CD4-positive, alpha-beta T cell treated with Interleukin-1 beta for 1 hour (primary cell): ENCODE data around the gene TGFBR3L.
"Not testable (repeated sequence)": the region's sequence is repeated elsewhere in the genome, so short reads cannot be mapped to it uniquely, and the experiment has no call there.

ENCODE experiments used
- DNase-seq, 2 donors: peaks; one replicate each; pipeline ENCODE4 v3.0.0-alpha.2; 2020 to 2022

The TGFBR3L gene

DNA sequence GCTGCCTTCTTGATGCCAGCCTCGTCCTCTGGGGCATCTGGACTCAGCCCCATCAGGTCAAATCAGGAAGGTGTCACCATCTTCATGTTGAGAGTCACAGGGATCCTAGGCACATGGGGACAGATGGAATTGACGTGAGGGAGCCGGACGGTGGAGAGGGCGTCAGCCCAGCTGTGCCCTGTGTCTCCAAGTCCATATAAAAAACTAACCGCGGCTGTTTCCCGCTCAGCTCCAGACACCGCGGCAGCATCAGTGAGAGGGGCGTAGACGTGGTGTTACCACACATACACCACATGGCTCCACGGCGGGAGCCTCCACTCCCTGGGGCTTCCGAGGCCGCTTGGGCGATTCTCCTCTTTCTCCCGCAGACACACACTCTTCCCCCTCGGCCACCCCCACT lies 34.8 kb upstream of the TGFBR3L start:
- no peak for DNase-seq

DNA sequence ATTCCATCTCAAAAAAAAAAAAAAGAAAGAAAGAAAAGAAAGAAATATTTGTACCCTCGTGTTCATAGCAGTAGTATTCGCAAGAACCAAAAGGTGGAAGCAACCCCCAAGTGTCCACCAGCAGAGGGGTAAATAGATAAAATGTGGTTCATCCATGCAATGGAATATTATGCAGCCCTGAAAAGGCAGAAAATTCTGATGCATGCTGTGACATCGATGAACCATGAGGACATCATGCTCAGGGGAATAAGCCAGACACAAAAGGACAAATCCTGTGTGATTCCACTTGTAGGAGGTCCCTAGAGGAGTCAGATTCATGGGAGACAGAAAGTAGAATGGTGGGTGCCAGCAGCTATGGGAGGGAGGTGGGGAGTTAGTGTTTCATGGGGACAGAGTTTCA lies 32.7 kb upstream of the TGFBR3L start:
- no peak for DNase-seq

DNA sequence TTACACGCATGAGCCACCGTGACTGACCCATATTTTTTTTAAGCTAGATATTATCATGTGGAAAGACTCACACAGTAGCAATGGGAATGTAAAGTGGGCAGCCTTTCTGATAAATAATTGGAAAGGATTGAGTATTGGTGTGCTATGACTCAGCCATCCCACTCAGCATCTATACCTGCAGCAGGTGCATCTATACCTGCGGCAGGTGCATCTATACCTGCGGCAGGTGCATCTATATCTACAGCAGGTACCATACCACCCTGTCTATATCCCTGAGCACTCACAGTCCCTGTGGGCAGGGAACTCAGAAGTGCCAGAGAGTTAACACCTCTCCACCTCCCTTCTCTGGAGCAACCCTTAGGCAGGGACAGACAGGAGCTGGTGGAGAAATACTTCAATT lies 31.5 kb upstream of the TGFBR3L start:
- DNase-seq: no peak

DNA sequence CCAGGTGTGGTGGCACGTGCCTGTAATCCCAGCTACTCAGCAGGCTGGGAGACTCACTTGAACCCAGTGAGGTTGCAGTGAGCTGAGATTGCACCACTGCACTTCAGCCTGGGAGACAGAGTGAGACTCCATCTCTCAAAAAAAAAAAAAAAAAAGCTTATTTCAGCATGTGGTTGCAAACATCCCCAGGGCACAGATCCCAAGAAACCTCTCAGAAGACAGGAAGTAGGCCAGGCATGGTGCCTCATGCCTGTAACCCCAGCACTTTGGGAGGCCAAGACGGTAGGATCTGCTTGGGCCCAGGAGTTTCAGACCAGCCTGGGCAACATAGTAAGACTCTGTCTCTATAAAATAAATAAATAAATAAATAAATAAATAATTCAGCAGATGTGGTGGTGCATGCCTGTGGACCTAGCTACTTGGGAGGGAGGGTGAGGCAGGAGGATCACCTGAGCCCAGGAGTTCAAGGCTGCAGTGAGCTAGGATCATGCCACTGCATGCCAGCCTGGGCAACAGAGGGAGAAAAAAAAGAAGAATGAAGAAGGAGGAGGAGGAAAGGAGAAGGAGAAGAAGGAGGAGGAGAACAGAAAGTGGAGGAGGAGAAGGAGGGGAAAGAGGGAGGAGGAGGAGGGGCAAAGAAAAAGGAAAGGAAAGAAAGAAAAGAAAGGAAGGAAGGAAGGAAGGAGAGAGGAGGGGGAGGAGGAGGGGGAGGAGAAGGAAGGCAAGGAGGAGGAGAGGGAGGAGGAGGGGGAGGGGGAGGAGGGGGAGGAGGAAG lies 30.6 kb upstream of the TGFBR3L start:
- no peak for DNase-seq

DNA sequence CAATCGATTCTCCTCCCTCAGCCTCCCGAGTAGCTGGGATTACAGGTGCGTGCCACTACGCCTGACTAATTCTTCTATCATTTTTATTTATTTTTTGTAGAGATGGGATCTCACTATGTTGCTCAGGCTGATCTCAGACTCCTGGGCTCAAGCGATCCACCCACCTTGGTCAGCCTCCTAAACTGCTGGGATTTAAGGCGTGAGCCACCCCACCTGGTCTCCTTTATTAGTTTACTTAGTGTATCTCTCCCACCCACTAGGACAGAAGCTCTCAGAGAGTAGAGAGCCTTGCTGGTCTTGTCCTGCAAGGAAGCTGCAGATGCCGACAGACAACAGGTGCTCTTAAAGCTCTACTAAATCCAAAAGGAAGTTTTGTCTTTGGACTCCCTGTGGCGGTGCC lies 28.8 kb upstream of the TGFBR3L start:
- no peak for DNase-seq

DNA sequence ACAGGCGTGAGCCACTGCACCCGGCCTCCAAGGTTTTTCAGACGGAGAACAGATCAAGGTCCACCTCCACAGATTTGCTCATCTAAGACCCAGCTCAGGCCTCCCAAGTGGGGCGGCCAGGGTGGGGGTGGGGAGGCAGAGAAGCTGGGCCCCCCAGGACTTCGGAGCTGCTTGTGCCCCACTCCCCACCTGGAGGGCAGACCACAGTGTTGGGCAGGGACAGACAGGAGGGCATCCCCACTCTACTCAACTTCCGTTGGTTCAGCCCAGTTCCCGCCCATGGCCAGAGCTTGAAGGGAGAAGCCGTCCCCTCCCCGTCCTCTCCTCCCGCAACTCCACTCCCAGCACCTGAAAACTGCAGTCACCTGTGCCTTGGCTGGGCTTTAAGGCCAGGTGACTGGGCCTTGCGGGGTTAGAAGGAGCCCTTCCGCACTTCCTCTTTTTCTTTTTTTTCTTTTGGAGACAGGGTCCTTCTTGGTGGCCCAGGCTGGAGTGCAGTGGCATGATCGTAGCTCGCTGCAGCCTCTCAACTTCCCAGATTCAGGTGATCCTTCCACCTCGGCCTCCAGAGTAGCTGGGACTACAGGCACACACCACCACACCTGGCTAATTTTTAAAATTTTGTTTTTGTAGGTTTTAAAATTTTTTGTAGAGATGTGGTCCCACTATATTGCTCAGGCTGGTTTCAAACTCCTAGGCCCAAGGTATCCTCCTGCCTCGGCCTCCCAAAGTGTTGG lies 27.1 kb upstream of the TGFBR3L start:
- DNase-seq: no peak

DNA sequence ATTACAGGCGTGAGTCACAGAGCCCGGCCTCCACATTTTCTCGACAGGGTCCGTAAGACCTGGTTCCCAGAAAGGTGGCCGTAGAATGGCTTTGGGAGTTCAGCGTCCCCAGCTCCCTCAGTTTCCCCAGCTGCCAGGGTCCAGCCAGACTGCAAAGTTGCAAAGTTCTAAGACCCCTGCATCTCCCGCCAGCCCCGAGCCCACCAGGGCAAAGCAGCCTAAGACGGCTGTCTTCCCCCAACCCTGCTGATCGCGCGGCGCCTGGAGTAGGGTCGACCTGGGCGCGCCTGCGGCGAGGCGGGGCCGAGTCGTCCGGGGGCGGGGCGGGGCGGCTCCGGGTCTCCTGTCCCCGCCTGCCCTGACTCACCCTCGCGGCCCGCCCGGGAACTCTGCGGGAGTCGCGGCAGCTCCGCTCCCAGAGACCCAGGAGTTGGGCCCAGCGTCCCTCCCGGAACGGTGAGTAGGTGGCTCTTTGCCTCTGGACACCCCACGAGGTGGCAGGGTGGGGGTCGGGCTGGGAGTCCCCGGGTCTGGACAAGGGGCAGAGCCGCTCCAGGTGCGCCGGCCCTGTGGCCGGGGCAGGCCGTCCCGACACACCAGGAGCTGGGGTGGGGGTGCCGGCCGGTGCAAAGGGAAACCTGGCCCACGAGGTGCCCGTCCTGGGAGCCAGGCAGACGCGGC lies 26.3 kb upstream of the TGFBR3L start, which contains the start of gene LRRC8E:
Gene LRRC8E (plus strand): TSS at position 366 of the 681 bp plus-strand sequence. CDS start 7,094 bp downstream, outside the sequence.
- peak in 1 of 2 donors; percentile 20 for DNase-seq

DNA sequence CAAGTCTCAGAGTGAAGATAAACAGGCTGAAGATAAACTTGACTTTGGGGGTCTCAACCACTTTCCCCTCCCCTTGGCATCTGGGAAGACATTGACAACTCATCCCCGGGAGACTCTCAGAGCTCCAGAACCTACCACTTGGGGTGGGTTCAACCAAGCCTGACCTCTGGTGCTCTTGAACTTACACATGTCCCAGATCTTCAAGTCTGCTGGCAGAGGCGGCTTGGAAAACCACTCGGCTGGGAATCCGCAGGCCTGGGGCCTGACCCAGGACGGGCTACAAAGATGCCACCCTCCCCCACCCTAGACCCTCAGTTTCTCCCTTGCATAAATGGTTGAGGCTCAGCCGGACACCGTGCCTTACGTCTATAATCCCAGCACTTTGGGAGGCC lies 25.8 kb upstream of the TGFBR3L start:
- DNase-seq: no peak

DNA sequence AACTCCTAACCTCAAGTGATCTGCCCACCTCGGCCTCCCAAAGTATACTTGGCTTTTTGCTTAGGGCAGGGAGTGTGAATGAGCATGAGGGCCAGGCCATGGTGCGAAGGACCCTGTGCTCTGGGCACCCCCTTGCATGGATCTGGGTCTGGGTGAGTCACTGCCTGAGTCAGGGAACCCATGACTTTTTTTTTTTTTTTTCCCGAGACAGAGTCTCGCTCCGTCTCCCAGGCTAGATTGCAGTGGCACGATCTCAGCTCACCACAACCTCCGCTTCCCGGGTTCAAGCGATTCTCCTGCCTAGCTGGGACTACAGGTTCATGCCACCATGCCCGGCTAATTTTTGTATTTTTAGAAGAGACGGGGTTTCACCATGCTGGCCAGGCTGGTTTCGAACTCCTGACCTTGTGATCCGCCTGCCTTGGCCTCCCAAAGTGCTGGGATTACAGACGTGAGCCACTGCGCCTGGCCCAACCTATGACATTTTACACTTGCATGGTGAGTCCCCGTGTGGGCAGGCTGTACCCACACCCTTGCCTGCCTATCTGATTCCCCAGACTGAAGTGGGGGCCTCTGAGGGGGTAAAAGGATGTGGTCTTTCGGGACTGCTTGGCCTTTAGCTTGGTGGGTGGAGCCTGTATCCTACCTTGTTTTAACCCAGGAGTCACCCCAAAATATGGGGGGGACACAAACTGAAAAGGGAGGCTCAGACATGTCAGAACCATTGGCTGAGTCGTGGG lies 21.1 kb upstream of the TGFBR3L start:
- not testable (repeated sequence) for DNase-seq

DNA sequence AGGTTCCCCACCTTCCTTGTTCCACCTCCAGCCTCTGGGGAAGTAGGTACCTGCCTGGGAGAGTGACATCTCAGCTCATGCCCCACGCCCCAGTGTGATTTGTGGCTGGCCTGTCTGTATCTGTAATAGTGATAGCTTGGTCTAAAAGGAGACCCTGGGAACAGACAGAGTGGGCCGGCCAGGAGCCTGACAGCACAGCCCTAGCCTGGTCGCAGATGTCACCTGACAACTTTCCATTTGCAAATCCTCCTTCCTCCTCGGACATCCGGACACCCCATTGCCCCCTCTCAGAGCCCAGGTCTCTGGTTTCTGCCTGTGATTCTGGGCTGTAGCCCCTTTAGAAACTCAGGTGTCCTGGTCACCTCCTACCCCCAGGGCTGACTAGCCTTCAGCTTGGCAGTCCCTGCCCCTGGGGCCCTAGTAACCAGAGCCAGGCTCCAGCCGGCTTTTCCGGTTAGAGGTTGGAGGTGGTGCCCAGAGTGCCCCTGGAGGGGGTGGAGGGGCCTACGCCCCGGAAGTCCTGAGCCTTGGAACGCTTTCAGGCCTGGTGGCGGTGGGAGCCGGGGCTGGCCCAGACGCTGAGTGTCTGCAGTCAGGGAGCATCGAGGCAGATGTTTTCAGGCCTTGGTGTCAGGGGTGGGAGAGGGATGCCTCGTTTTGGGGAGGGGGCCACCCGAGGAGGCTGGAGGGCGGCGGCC lies 19.9 kb upstream of the TGFBR3L start:
- no peak for DNase-seq

DNA sequence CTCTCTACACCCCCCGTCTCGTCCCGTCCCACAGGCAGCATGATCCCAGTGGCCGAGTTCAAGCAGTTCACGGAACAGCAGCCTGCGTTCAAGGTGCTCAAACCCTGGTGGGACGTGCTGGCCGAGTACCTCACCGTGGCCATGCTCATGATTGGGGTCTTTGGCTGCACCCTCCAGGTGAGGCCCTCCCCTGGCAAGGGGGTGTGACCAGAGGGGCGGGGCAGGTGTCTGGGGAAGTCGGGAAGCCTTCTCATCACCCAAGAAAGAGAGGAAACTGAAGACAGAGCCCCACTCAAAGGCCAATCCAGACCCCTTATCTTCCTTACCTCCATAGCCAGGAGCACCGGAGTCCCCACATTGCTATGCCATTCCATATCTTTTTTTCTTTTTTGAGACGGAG lies 19.1 kb upstream of the TGFBR3L start:
- no peak for DNase-seq

DNA sequence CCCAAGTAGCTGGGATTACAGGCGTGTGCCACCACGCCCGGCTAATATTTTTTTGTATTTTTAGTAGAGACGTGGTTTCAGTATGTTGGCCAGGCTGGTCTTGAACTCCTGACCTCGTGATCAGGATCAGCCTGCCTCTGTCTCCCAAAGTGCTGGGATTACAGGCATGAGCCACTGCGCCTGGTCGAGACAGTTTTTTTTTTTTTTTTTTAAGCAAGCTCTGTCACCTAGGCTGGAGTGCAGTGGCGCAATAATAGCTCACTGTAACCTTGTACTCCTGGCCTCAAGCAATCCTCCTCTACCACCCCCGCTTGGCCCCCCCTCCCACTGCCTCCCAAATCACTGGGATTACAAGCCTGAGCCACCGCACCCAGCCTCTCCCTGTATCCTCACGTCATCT lies 17.3 kb upstream of the TGFBR3L start:
- no peak for DNase-seq

DNA sequence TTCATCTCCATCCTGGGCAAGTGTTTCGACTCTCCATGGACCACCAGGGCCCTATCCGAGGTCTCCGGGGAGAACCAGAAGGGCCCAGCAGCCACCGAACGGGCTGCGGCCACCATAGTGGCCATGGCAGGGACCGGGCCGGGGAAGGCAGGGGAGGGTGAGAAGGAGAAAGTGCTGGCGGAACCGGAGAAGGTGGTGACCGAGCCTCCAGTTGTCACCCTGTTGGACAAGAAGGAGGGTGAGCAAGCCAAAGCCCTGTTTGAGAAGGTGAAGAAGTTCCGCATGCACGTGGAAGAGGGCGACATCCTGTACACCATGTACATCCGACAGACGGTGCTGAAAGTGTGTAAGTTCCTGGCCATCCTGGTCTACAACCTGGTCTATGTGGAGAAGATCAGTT lies 15.7 kb upstream of the TGFBR3L start:
- DNase-seq: no peak

DNA sequence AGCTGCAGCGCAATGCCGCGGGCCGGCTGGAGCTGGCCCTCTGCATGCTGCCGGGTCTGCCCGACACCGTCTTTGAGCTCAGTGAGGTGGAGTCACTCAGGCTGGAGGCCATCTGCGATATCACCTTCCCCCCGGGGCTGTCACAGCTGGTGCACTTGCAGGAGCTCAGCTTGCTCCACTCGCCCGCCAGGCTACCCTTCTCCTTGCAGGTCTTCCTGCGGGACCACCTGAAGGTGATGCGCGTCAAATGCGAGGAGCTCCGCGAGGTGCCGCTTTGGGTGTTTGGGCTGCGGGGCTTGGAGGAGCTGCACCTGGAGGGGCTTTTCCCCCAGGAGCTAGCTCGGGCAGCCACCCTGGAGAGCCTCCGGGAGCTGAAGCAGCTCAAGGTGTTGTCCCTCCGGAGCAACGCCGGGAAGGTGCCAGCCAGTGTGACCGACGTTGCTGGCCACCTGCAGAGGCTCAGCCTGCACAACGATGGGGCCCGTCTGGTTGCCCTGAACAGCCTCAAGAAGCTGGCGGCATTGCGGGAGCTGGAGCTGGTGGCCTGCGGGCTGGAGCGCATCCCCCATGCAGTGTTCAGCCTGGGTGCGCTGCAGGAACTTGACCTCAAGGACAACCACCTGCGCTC lies 14.8 kb upstream of the TGFBR3L start:
- DNase-seq: no peak

DNA sequence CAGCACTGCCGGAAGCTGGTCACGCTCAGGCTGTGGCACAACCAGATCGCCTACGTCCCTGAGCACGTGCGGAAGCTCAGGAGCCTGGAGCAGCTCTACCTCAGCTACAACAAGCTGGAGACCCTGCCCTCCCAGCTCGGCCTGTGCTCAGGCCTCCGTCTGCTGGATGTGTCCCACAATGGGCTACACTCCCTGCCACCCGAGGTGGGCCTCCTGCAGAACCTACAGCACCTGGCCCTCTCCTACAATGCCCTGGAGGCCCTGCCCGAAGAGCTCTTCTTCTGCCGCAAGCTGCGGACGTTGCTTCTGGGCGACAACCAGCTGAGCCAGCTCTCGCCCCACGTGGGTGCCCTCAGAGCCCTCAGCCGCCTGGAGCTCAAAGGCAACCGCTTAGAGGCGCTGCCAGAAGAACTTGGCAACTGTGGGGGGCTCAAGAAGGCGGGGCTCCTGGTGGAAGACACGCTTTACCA lies 14.2 kb upstream of the TGFBR3L start:
- DNase-seq: no peak

DNA sequence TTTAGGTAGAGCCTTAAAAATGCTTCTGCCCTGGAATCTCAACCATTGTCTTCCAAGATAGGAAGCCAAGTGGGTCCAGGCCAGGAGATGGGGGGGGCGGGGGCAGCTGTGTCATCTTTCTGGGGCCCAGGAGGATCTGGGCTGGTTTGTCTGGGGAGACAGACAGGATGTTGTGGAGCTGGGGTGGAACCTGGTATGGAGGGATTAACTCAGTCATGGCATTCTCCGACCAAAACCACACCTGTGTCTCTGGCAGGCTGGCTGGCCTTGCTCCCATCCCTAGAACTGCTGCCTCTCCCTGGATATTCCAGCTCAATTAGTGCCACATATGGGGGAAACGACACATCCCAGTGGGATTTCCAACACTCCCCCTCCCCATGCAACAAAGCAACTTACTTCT lies 13.7 kb upstream of the TGFBR3L start:
- no peak for DNase-seq

DNA sequence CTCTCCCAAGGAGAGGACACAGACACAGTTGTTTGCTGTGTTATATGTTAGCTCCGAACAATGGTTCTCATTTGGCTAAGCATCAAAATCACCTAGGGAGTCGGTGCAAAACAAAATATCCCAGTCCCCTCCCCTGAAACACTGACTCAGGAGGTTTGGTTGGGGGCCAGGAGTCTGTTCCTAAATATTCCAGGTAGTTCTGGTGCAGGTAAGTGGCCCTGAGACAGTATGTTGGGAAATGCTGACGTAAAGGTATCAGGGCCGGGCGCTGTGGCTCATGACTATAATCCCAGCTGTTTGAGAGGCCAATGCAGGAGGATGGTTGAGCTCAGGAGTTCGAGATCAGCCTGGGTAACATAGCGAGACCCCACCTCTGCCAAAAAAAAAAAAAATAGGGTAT lies 13.3 kb upstream of the TGFBR3L start:
- no peak for DNase-seq

DNA sequence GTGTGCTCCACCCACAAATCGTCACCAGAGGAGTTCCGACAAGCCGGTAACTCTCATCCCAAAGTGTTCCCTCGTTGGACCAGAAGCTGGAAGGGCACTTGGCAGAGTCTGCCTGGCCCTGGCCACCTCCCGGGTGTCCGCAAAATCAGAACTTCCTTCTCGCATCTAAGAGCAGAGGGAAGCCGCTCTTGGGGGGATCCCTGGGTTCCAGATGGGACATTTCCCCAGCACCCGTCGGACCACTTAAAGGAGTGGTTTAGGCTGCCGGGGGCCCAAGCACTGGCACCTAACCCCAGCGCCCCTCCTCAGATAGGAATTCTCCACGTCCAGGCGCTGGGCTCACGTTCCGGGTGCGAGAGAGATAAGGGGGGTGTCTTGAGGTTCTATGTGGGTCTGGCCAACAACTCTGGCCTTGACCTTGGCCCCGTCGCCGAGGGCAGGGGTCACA lies 11.8 kb upstream of the TGFBR3L start:
- DNase-seq: no peak

DNA sequence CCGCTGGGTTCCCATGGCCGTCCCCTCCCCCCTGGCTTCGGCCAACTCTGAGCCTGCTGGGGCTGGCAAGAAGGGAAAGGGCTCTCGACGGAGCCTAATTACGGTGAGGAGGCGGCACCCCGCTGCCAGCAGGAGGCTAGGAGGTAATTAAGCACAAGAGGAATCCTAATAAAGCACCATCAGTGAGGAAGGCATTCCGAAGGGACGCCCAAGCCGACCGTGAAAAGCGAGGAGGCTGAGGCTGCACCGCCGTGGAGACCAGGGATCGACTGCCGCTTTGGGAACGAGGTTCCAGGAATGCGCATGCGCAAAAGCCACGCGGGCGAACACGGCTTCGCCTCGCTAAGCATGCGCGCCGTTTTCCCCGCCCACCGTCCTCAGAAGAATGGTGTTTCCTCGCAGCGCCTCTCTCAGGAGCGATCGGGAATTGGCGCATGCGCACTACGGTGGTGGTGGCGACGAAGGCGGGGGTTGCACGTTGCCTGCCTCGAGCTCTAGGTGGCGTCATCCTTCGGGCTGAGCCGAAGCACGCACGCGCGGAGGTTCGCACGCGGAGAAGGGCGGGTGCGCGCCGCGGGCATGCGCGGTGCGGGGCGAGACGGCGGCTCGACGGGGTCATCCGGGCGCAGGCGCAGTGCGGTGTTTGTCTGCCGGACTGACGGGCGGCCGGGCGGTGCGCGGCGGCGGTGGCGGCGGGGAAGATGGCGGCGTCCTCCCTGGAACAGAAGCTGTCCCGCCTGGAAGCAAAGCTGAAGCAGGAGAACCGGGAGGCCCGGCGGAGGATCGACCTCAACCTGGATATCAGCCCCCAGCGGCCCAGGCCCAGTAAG lies 11.2 kb upstream of the TGFBR3L start, which contains the start of gene MAP2K7:
Gene MAP2K7 (plus strand): TSS at position 634 of the 830 bp plus-strand sequence. CDS start 68 bp downstream, at position 702.
- DNase-seq: peak; percentile 100
